Ovary (tissue), 9 donors: ENCODE results near the gene MYO1E. TPM values are rescaled to one million over a fixed set of nuclear protein-coding genes. Genes with fewer than 3 reads are reported as not detected.

Source experiments
- DNase-seq, 5 donors: peaks; one replicate each; pipeline ENCODE4 v3.0.0-alpha.2; 2019 to 2020
- H3K27ac ChIP-seq, 2 donors: fragments of 200-600 bp; one replicate each; pipeline versions ENCODE4 v1.5.1 to v1.8.0; 2019 to 2022
- H3K27me3 ChIP-seq: fragments of 200-600 bp; one replicate; pipeline ENCODE4 v1.8.0; 2022
- H3K36me3 ChIP-seq: fragments of 200-600 bp; sonication (generic); one replicate; pipeline ENCODE4 v1.5.1; 2019
- H3K4me1 ChIP-seq: one replicate; pipeline ENCODE4 v1.8.1; 2013; ENCODE audit warnings: mild to moderate bottlenecking, moderate library complexity; ENCODE audit not compliant: insufficient read depth
- H3K4me3 ChIP-seq: fragments of 200-600 bp; sonication (generic); one replicate; pipeline ENCODE4 v1.5.1; 2017
- H3K9me3 ChIP-seq, 2 donors: fragments of 200-600 bp in 1 of 2; sonication (generic) in 1 of 2; one replicate each; pipeline versions ENCODE4 v1.5.1 to v1.8.1; 2013 to 2019; ENCODE audit warnings: mild to moderate bottlenecking in 1 of 2, moderate library complexity in 1 of 2
- EP300 ChIP-seq: sonication (generic); formaldehyde crosslinking; IDR thresholded peaks from one replicate; pipeline ENCODE4 v1.6.1; 2017; ENCODE audit warnings: antibody characterized with exemption
- POLR2A ChIP-seq: fragments of 450-650 bp; IDR thresholded peaks from one replicate; pipeline ENCODE4 v1.6.1; 2017; ENCODE audit warnings: antibody characterized with exemption, mild to moderate bottlenecking, moderate library complexity
- WGBS, 3 donors: extraction: QIAGEN DNeasy Blood & Tissue Kit in 1 of 3; methylation state at CpG; one replicate each; pipeline versions ENCODE4 v1.1.5 to v1.1.7; 2013 to 2017; 5-methylcytosine and 5-hydroxymethylcytosine counted together
- intact Hi-C, 4 donors: fragments of 100-400 bp; cut with DNase I; formaldehyde crosslinking; loops; one replicate each; pipeline versions ENCODE4 v1.11.0 to v1.15.1; 2022 to 2023
- polyA plus RNA-seq, 2 donors: library from polyadenylated mRNA; stranded (reverse); fragments of 200-250 nt in 1 of 2; fragments of 350-450 nt in 1 of 2; fragmentation: Illumina TruSeq in 1 of 2; extraction: RNeasy Lipid Tissue Mini Kit (QIAGEN cat#74804) in 1 of 2; gene quantifications; one replicate each; pipeline ENCODE4 v1.2.3, GENCODE V29; 2013 to 2014
- total RNA-seq, 7 donors: library from RNA; depleted of rRNA in 2 of 7; stranded (reverse); fragments of >200 nt in 2 of 7; fragmentation: NEBNext Ultra II Directional in 3 of 7; extraction: Animal tissue kit (Norgen Biotek cat#: 25700) in 3 of 7; gene quantifications; one replicate each; pipeline versions ENCODE4 v1.1.0 to v1.2.4, GENCODE V29; 2016 to 2023
- TF ChIP-seq, protein P1 (sequence below), 3 donors: fragments of 450-650 bp in 2 of 3; fragments of 200-600 bp in 1 of 3; IDR thresholded peaks; one replicate each; pipeline versions ENCODE4 v1.5.1 to v1.8.0; 2016 to 2022; ENCODE audit warnings: antibody characterized with exemption in 3 of 3, mild to moderate bottlenecking in 1 of 3
- donor health status: DM: no; HTN: no; CAD: no; lungs with moderate emphysema.
- donor health status: DM: no; HTN: no; CAD: no.
- donor health status: Bipolar disorder and iron deficiency.
- donor health status: DM: yes; HTN: yes; CAD: no.
- donor health status: DM: no; HTN: no; CAD: no.
- donor health status: DM: yes; HTN: yes; CAD: no.

MYO1E gene
- total and polyA plus RNA-seq, 9 donors, result 11.6 to 96.0 (median 44.8) TPM

DNA sequence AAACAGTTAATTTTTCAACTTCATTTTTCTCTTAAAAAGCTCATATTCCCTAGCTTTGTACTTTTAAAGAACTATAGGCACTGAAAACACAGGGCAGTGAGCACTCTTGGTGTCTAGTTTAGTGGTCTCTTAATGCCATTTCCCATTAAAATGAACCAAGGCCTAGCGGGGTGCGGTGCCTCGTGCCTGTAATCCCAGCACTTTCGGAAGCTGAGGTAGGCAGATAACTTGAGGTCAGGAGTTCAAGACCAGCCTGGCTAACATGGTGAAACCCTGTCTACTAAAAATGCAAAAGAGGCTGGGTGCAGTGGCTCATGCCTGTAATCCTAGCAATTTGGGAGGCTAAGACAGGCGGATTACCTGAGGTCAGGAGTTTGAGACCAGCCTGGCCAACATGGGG is 120.5 kb downstream of the MYO1E start:
- DNase-seq, result no peak
- Histone ChIP-seq H3K27me3 (no peaks in the 10 kb centered on the region), H3K9me3 (no peaks in the 10 kb centered on the region), H3K36me3 (no peaks in the 10 kb centered on the region), H3K27ac (no peak overlapping the region), H3K4me3 (no peak overlapping the region), H3K4me1 (no peaks in the 10 kb centered on the region)
- WGBS, 3 donors, result 87 to 90% (median 87%) methylated on average over 5 of the region's 5 CpGs
- intact Hi-C loops, result no loop called here
- TF ChIP-seq POLR2A (no peak), EP300 (no peak)
- TF ChIP-seq, protein P1, sequence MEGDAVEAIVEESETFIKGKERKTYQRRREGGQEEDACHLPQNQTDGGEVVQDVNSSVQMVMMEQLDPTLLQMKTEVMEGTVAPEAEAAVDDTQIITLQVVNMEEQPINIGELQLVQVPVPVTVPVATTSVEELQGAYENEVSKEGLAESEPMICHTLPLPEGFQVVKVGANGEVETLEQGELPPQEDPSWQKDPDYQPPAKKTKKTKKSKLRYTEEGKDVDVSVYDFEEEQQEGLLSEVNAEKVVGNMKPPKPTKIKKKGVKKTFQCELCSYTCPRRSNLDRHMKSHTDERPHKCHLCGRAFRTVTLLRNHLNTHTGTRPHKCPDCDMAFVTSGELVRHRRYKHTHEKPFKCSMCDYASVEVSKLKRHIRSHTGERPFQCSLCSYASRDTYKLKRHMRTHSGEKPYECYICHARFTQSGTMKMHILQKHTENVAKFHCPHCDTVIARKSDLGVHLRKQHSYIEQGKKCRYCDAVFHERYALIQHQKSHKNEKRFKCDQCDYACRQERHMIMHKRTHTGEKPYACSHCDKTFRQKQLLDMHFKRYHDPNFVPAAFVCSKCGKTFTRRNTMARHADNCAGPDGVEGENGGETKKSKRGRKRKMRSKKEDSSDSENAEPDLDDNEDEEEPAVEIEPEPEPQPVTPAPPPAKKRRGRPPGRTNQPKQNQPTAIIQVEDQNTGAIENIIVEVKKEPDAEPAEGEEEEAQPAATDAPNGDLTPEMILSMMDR (IDR thresholded peaks at IDR 0.05), result no peak

- 31 to 52% (median 42%) methylated on average over 7 of the region's 7 CpGs for WGBS, 3 donors
- Histone ChIP-seq H3K36me3 (no peaks in the 10 kb centered on the region), H3K4me1 (no peaks in the 10 kb centered on the region), H3K4me3 (no peak overlapping the region), H3K27me3 (no peaks in the 10 kb centered on the region), H3K9me3 (no peaks in the 10 kb centered on the region), H3K27ac (no peak overlapping the region)
- intact Hi-C loops, result no loop called here
- no peak for TF ChIP-seq POLR2A
- TF ChIP-seq, protein P1 (IDR thresholded peaks at IDR 0.05), result no peak
- TF ChIP-seq EP300, result no peak
- DNase-seq, result no peak
Measured at GRCh38 chr15:59251001-59251845, 121.4 kb downstream of the MYO1E start.

DNA sequence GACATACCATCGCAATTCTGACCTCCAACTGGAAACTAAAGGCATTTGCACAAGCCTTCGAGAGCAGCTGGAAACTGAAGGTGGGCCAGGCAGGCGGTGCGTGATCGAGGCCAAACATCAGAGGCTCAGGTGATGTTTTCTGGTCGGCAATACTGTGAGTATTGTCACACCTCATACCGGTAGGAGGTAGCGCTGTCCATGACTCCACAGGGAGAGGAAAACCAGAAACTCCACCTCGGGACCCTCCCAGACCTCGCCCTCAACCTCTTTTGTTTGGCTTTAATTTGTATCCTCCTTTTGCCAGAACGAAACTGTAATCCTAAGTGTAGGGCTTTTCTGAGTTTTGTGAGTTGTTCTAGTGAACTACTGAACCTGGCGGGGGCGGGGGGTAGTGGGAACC is 122.4 kb downstream of the MYO1E start:
- H3K9me3 ChIP-seq, result no peaks in the 10 kb centered on the region
- TF ChIP-seq, protein P1 (IDR thresholded peaks at IDR 0.05), result no peak
- TF ChIP-seq POLR2A (no peak), EP300 (no peak)
- no peaks in the 10 kb centered on the region for H3K27me3 ChIP-seq
- H3K36me3 ChIP-seq, result no peaks in the 10 kb centered on the region
- 92 to 95% (median 94%) methylated on average over 13 of the region's 13 CpGs for WGBS, 3 donors
- no peaks in the 10 kb centered on the region for H3K4me1 ChIP-seq
- no peak overlapping the region for H3K4me3 ChIP-seq
- H3K27ac ChIP-seq, result no peak overlapping the region
- intact Hi-C loops, result no loop called here
- no peak for DNase-seq

DNA sequence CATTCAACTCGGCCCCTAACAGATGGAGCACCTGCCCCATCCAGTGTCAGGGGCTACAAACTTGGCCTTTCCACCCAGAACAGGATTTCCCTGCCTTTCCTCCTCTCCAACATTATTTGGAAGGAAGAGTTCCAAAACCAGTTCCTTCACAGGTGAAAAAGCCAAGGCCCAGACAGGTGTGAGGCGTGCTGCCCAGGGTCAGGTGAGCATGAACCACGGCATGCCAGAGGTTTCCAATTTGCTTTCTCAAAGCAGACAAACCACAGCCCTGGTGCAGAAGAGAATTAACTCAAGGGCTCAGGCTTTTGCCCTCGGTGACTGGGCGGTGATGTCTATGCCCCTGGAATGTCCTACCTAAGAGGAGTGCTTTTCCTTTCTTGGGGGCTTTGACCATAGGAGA is 122.9 kb downstream of the MYO1E start:
- Histone ChIP-seq H3K4me3 (no peak overlapping the region), H3K36me3 (no peaks in the 10 kb centered on the region), H3K27ac (no peak overlapping the region), H3K27me3 (no peaks in the 10 kb centered on the region), H3K4me1 (no peaks in the 10 kb centered on the region), H3K9me3 (no peaks in the 10 kb centered on the region)
- 92 to 93% (median 93%) methylated on average over 5 of the region's 5 CpGs for WGBS, 3 donors
- intact Hi-C loops, result no loop called here
- no peak for TF ChIP-seq EP300
- TF ChIP-seq, protein P1 (IDR thresholded peaks at IDR 0.05), result no peak
- TF ChIP-seq POLR2A, result no peak
- no peak for DNase-seq
